RWPE2 (cell line): Measurements from ENCODE around the gene LDB1.

ENCODE experiments used
- ATAC-seq: fragments of 200-7000 bp; cut with Tn5 transposase; 3 replicates; pipeline ENCODE4 v1.9.1; 2021; ENCODE audit warnings: low read depth
- DNase-seq: peaks from one replicate; pipeline ENCODE4 v3.0.0-alpha.2; 2020; ENCODE audit warnings: low spot score
- H3K27ac ChIP-seq: fragments of 450-650 bp; 2 replicates; pipeline ENCODE4 v1.5.1; 2017; ENCODE audit warnings: mild to moderate bottlenecking; ENCODE audit not compliant: poor library complexity, severe bottlenecking
- H3K27me3 ChIP-seq: fragments of 250-450 bp; sonication (Bioruptor Pico); 2 replicates; pipeline ENCODE4 v1.5.1; 2021; ENCODE audit warnings: mild to moderate bottlenecking, moderate library complexity; ENCODE audit not compliant: insufficient read depth, poor library complexity, severe bottlenecking
- H3K36me3 ChIP-seq: fragments of 250-450 bp; sonication (Bioruptor Pico); 2 replicates; pipeline ENCODE4 v1.5.1; 2020; ENCODE audit warnings: low read depth, mild to moderate bottlenecking, moderate library complexity
- H3K4me1 ChIP-seq: fragments of 250-450 bp; sonication (Bioruptor Pico); 2 replicates; pipeline ENCODE4 v1.5.1; 2021; ENCODE audit warnings: mild to moderate bottlenecking, moderate library complexity; ENCODE audit not compliant: insufficient read depth, poor library complexity, severe bottlenecking
- H3K4me3 ChIP-seq: fragments of 250-450 bp; sonication (Bioruptor Pico); 2 replicates; pipeline ENCODE4 v1.5.1; 2021; ENCODE audit warnings: mild to moderate bottlenecking, moderate library complexity; ENCODE audit not compliant: severe bottlenecking
- H3K9me3 ChIP-seq: fragments of 250-450 bp; sonication (Bioruptor Pico); 2 replicates; pipeline ENCODE4 v1.5.1; 2021; ENCODE audit warnings: mild to moderate bottlenecking, moderate library complexity; ENCODE audit not compliant: severe bottlenecking
- TF ChIP-seq, protein P1 (sequence below): fragments of 450-650 bp; IDR thresholded peaks from one replicate; pipeline ENCODE4 v1.5.1; 2017; ENCODE audit warnings: mild to moderate bottlenecking, moderate library complexity; ENCODE audit not compliant: poor library complexity, severe bottlenecking

Gene LDB1

GRCh38 chr10:102111276-102111675, 8.9 kb downstream of the LDB1 start:
- TF ChIP-seq, protein P1, sequence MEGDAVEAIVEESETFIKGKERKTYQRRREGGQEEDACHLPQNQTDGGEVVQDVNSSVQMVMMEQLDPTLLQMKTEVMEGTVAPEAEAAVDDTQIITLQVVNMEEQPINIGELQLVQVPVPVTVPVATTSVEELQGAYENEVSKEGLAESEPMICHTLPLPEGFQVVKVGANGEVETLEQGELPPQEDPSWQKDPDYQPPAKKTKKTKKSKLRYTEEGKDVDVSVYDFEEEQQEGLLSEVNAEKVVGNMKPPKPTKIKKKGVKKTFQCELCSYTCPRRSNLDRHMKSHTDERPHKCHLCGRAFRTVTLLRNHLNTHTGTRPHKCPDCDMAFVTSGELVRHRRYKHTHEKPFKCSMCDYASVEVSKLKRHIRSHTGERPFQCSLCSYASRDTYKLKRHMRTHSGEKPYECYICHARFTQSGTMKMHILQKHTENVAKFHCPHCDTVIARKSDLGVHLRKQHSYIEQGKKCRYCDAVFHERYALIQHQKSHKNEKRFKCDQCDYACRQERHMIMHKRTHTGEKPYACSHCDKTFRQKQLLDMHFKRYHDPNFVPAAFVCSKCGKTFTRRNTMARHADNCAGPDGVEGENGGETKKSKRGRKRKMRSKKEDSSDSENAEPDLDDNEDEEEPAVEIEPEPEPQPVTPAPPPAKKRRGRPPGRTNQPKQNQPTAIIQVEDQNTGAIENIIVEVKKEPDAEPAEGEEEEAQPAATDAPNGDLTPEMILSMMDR, result no peak
- peaks cover 39% of the 10 kb centered on the region for H3K36me3 ChIP-seq
- H3K4me3 ChIP-seq, result no peak overlapping the region
- DNase-seq, result no peak
- H3K27me3 ChIP-seq, result no peaks in the 10 kb centered on the region
- ATAC-seq, result no peak
- H3K4me1 ChIP-seq, result peaks cover 18% of the 10 kb centered on the region
- H3K9me3 ChIP-seq, result no peaks in the 10 kb centered on the region
- H3K27ac ChIP-seq, result no peak overlapping the region

DNA sequence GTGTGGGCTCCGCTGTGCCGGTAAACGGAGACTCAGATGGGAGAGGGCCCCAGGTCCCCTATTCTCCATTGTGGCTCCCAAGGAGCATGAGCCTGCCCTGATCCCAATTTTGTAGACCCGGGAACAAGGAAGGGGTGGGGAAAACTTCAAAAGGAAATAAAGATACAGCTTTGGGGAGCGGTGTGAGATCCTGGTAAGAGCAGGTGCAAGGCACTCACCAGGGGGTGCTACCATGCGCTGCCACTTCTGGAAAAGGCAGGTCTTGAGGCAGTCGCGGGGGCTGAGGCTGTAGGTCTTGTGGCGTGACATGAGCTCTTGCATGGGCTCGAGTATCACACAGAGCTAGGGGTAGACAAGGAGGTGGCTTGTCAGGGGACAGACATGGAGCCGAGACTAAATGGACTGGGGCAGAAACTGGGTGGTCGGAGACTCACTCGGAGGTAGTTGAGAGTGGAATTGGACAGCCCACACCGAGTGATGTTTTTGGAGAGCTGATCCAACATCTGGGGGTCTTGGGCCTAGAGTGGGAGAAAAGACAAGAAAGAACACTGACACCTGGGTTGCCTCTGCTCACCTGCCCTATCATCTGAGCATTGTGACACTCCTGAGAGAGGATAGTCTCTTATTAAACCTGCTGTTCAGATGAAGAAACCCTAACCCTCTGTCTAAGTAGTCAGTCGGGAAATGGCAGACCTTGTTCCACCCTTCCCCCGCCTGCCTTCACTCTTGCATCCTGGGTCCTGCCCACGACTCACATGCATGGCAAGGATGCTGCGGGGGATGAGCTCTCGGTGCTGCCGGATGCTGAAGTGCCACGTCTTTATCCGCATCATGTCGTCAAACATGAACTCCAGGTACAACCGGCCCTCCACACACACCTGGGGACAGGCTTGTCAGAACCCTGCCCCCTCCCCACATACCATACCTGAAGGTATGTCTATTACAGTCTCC, 10.7 kb downstream of the LDB1 start:
- H3K27me3 ChIP-seq, result no peaks in the 10 kb centered on the region
- ATAC-seq (no peak), DNase-seq (no peak)
- H3K4me1 ChIP-seq, result peaks cover 5% of the 10 kb centered on the region
- TF ChIP-seq, protein P1, result no peak
- no peaks in the 10 kb centered on the region for H3K9me3 ChIP-seq
- H3K27ac ChIP-seq, result no peak overlapping the region
- H3K4me3 ChIP-seq, result no peak overlapping the region
- peaks cover 39% of the 10 kb centered on the region for H3K36me3 ChIP-seq

GRCh38 chr10:102106998-102107397, 13.2 kb downstream of the LDB1 start:
- H3K9me3 ChIP-seq, result no peaks in the 10 kb centered on the region
- no peak overlapping the region for H3K4me3 ChIP-seq
- H3K4me1 ChIP-seq, result no peaks in the 10 kb centered on the region
- peaks cover 38% of the 10 kb centered on the region for H3K36me3 ChIP-seq
- TF ChIP-seq, protein P1, result no peak
- ATAC-seq (no peak), DNase-seq (no peak)
- H3K27me3 ChIP-seq, result no peaks in the 10 kb centered on the region
- H3K27ac ChIP-seq, result no peak overlapping the region

DNA sequence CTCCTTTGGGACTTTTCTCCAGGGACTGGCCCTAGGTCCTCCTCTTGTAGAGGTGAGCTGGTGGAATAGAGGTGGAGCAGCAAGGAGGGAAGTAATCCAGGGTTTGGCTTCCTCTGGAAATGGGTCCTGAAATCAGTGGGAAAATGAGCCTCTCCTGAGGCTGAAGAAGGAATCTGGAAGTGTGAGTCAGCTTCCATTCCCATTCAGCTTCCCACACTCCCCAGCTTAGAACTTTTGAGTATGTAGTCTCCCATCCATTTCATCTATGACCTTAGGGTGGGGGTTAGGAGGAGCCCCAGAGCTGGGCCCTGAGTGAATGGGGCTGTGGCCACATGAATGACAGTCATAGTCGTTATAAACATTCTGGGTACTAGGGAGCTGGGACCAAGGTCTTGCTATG, 17.7 kb downstream of the LDB1 start:
- Histone ChIP-seq H3K27me3 (no peaks in the 10 kb centered on the region), H3K4me1 (no peaks in the 10 kb centered on the region), H3K9me3 (no peaks in the 10 kb centered on the region), H3K36me3 (no peaks in the 10 kb centered on the region), H3K4me3 (no peak overlapping the region), H3K27ac (no peak overlapping the region)
- TF ChIP-seq, protein P1, result no peak
- DNase-seq, result no peak
- ATAC-seq, result no peak; the same call in none of the 3 replicates

DNA sequence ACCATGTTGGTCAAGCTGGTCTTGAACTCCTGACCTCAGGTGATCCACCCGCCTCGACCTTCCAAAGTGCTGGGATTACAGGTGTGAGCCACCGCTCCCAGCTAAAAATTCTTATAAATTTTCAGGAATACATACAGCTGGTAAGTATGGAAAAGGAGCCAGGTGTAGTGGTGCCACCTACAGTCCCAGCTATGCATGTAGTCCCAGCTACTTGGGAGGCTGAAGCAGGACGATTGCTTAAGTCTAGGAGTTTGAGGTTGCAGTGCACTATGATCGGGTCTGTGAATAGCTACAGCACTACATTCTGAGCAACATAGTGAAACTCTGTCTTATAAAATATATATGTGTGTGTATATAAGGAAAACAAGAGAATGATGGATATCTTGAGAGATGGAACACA, 19.0 kb downstream of the LDB1 start:
- TF ChIP-seq, protein P1, result peak; percentile 29
- Histone ChIP-seq H3K27ac (no peak overlapping the region), H3K27me3 (no peaks in the 10 kb centered on the region), H3K4me3 (no peak overlapping the region), H3K4me1 (no peaks in the 10 kb centered on the region), H3K9me3 (no peaks in the 10 kb centered on the region), H3K36me3 (no peaks in the 10 kb centered on the region)
- ATAC-seq (peak; percentile 60; the same call in 2 of the 3 replicates), DNase-seq (no peak)
